Duodenal mucosa (tissue), 2 donors: ENCODE measurements around the gene TPTE.
"Not testable (repeated sequence)": the region's sequence is repeated elsewhere in the genome, so short reads cannot be mapped to it uniquely, and the experiment has no call there.

Experiments
- H3K27ac ChIP-seq: one replicate; pipeline ENCODE4 v1.7.0; 2013; ENCODE audit warnings: low read depth, low read length
- H3K27me3 ChIP-seq, 2 donors: one replicate each; pipeline ENCODE4 v1.7.0; 2013; ENCODE audit warnings: low read length in 2 of 2, control low read depth in 1 of 2; ENCODE audit not compliant: insufficient read depth in 2 of 2, control insufficient read depth in 1 of 2
- H3K36me3 ChIP-seq, 2 donors: one replicate each; pipeline ENCODE4 v1.7.0; 2013; ENCODE audit warnings: low read length in 2 of 2, control low read depth in 1 of 2; ENCODE audit not compliant: insufficient read depth in 2 of 2, control insufficient read depth in 1 of 2
- H3K4me1 ChIP-seq, 2 donors: one replicate each; pipeline ENCODE4 v1.7.0; 2013; ENCODE audit warnings: low read length in 2 of 2, control low read depth in 1 of 2; ENCODE audit not compliant: insufficient read depth in 2 of 2, control insufficient read depth in 1 of 2
- H3K4me3 ChIP-seq, 2 donors: one replicate each; pipeline ENCODE4 v1.7.0; 2013; ENCODE audit warnings: low read length in 2 of 2, low read depth in 1 of 2
- H3K9ac ChIP-seq, 2 donors: one replicate each; pipeline ENCODE4 v1.7.0; 2013; ENCODE audit warnings: low read length in 2 of 2, low read depth in 1 of 2
- H3K9me3 ChIP-seq, 2 donors: one replicate each; pipeline ENCODE4 v1.7.0; 2013; ENCODE audit warnings: low read length in 2 of 2, control low read depth in 1 of 2; ENCODE audit not compliant: control insufficient read depth in 1 of 2

TPTE gene

GRCh38 chr21:10521091-10521598, at the start of gene TPTE:
Gene TPTE (plus strand): TSS chr21:10521583. CDS start chr21:10538724, 17,141 bp downstream.
- H3K27ac ChIP-seq, result no peak within 1 kb of the TSS
- peaks cover 34 to 44% of the 10 kb centered on the region in 2 donors for H3K9me3 ChIP-seq
- no peak within 1 kb of the TSS for H3K4me3 ChIP-seq
- no peaks in the 10 kb centered on the region for H3K36me3 ChIP-seq
- H3K4me1 ChIP-seq, result no peaks in the 10 kb centered on the region
- no peak within 1 kb of the TSS for H3K9ac ChIP-seq
- no peaks in the 10 kb centered on the region for H3K27me3 ChIP-seq

- not testable (repeated sequence) for H3K27me3 ChIP-seq, H3K4me3 ChIP-seq, H3K9ac ChIP-seq, H3K27ac ChIP-seq, H3K36me3 ChIP-seq, H3K4me1 ChIP-seq
- peaks cover 3 to 13% of the 10 kb centered on the region in 2 donors for H3K9me3 ChIP-seq
These were observed 49.4 kb upstream of the TPTE start for GRCh38 chr21:10471999-10472398.

GRCh38 chr21:10477794-10478193, 43.6 kb upstream of the TPTE start:
- H3K36me3 ChIP-seq, H3K4me1 ChIP-seq, H3K9ac ChIP-seq, H3K27ac ChIP-seq, H3K4me3 ChIP-seq, H3K9me3 ChIP-seq, H3K27me3 ChIP-seq: not testable (repeated sequence)

GRCh38 chr21:10479875-10480274, 41.5 kb upstream of the TPTE start:
- H3K9ac ChIP-seq, H3K27me3 ChIP-seq, H3K4me3 ChIP-seq, H3K27ac ChIP-seq, H3K36me3 ChIP-seq, H3K9me3 ChIP-seq, H3K4me1 ChIP-seq: not testable (repeated sequence)

- not testable (repeated sequence) for H3K9me3 ChIP-seq, H3K4me3 ChIP-seq, H3K9ac ChIP-seq, H3K36me3 ChIP-seq, H3K4me1 ChIP-seq, H3K27me3 ChIP-seq, H3K27ac ChIP-seq
These were observed 36.5 kb upstream of the TPTE start for GRCh38 chr21:10484864-10485263.

- not testable (repeated sequence) for H3K9me3 ChIP-seq, H3K4me3 ChIP-seq, H3K27ac ChIP-seq, H3K36me3 ChIP-seq, H3K4me1 ChIP-seq, H3K27me3 ChIP-seq, H3K9ac ChIP-seq
These were observed 30.9 kb upstream of the TPTE start for GRCh38 chr21:10490453-10490852.

GRCh38 chr21:10511116-10511515, 10.3 kb upstream of the TPTE start:
- Histone ChIP-seq H3K4me1 (no peaks in the 10 kb centered on the region), H3K27me3 (no peaks in the 10 kb centered on the region), H3K4me3 (no peak overlapping the region), H3K9ac (no peak overlapping the region), H3K36me3 (no peaks in the 10 kb centered on the region), H3K27ac (no peak overlapping the region), H3K9me3 (peaks cover 4 to 13% of the 10 kb centered on the region in 2 donors)

GRCh38 chr21:10516889-10517288, 4.5 kb upstream of the TPTE start:
- peaks cover 24 to 31% of the 10 kb centered on the region in 2 donors for H3K9me3 ChIP-seq

GRCh38 chr21:10517904-10518303, 3.5 kb upstream of the TPTE start:
- H3K4me1 ChIP-seq, H3K27ac ChIP-seq, H3K4me3 ChIP-seq, H3K27me3 ChIP-seq, H3K9ac ChIP-seq, H3K36me3 ChIP-seq: not testable (repeated sequence)
- H3K9me3 ChIP-seq, result peaks cover 29 to 31% of the 10 kb centered on the region in 2 donors

More at GRCh38 chr21:10516889-10517288, 4.5 kb upstream of the TPTE start:
- H3K9ac ChIP-seq, H3K27me3 ChIP-seq, H3K27ac ChIP-seq, H3K4me3 ChIP-seq, H3K36me3 ChIP-seq, H3K4me1 ChIP-seq: not testable (repeated sequence)

GRCh38 chr21:10521835-10522500, 585 bp downstream of the TPTE start:
- not testable (repeated sequence) for H3K4me3 ChIP-seq, H3K27me3 ChIP-seq, H3K9ac ChIP-seq, H3K36me3 ChIP-seq, H3K4me1 ChIP-seq, H3K27ac ChIP-seq
- H3K9me3 ChIP-seq, result peaks cover 31 to 47% of the 10 kb centered on the region in 2 donors
